GM18861 (cell line): ENCODE data around the gene RAB4A.
A peak's percentile ranks its signal among the peaks of the same experiment; 100 is the strongest.
"Not testable (repeated sequence)": the region's sequence is repeated elsewhere in the genome, so short reads cannot be mapped to it uniquely, and the experiment has no call there.

Source experiments
- ATAC-seq: cut with Tn5 transposase; IDR thresholded peaks from one replicate; pipeline ENCODE4 v1.9.1; 2021; ENCODE audit not compliant: unreplicated experiment

The RAB4A gene

GRCh38 chr1:229271448-229272159 is 693 bp downstream of the RAB4A start:
- peak; percentile 29 for ATAC-seq

- ATAC-seq = no peak
Observed at GRCh38 chr1:229272164-229273158, 1.6 kb downstream of the RAB4A start.

GRCh38 chr1:229273507-229274232 is 2.8 kb downstream of the RAB4A start:
- no peak for ATAC-seq

- no peak for ATAC-seq
Observed at GRCh38 chr1:229275005-229275404, 4.1 kb downstream of the RAB4A start.

- ATAC-seq = no peak
Observed at GRCh38 chr1:229278120-229278741, 7.3 kb downstream of the RAB4A start.

GRCh38 chr1:229279242-229279641 is 8.3 kb downstream of the RAB4A start:
- ATAC-seq = no peak

- no peak for ATAC-seq
Observed at GRCh38 chr1:229280037-229280828, 9.3 kb downstream of the RAB4A start.

- ATAC-seq = no peak
Observed at GRCh38 chr1:229280921-229281320, 10.0 kb downstream of the RAB4A start.

- no peak for ATAC-seq
Observed at GRCh38 chr1:229281339-229281926, 10.5 kb downstream of the RAB4A start.

GRCh38 chr1:229282295-229282823 is 11.4 kb downstream of the RAB4A start:
- no peak for ATAC-seq

- no peak for ATAC-seq
Observed at GRCh38 chr1:229283183-229283611, 12.3 kb downstream of the RAB4A start.

GRCh38 chr1:229284887-229285286 is 14.0 kb downstream of the RAB4A start:
- ATAC-seq = no peak

- ATAC-seq = no peak
Observed at GRCh38 chr1:229285440-229285839, 14.5 kb downstream of the RAB4A start.

- no peak for ATAC-seq
Observed at GRCh38 chr1:229286099-229286766, 15.3 kb downstream of the RAB4A start.

GRCh38 chr1:229287267-229287666 is 16.4 kb downstream of the RAB4A start:
- no peak for ATAC-seq

- ATAC-seq = no peak
Observed at GRCh38 chr1:229288516-229288915, 17.6 kb downstream of the RAB4A start.

- not testable (repeated sequence) for ATAC-seq
Observed at GRCh38 chr1:229291686-229292085, 20.8 kb downstream of the RAB4A start.

- ATAC-seq = no peak
Observed at GRCh38 chr1:229293528-229294204, 22.8 kb downstream of the RAB4A start.
